IMR-90 (cell line): ENCODE data around the gene KATNA1.

ENCODE experiments used
- MAFK ChIP-seq: IDR thresholded peaks from 2 replicates; pipeline ENCODE4 v1.6.1; 2012; ENCODE audit warnings: low read depth, low read length, improper control_type of control experiment
- POLR2A ChIP-seq: IDR thresholded peaks from 2 replicates; pipeline ENCODE4 v1.6.1; 2012; ENCODE audit warnings: mild to moderate bottlenecking, low read depth, low read length
- TF ChIP-seq, protein P1 (sequence below): conservative IDR thresholded peaks from 2 replicates; pipeline ENCODE4 v1.5.1; 2012; ENCODE audit warnings: mild to moderate bottlenecking, low read depth, low read length, improper control_type of control experiment

DNA sequence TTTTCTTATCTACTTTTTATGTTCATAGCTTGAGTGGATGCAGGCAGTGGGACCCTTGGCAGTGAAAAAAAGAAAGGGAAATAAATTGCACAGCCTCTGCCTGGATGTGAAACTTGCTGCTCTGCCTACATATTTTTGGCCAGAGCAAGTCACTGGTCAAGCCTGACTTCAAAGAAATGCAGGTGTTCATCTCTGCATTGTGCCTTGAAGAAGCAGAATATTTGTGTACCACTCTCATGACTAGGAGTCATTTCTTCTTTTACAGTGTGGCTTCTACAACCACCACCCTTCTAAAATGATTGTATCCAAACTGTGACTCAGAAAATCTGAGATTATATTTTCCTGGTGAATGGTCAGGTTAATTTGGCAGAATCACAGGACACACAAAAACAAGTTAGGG, 2.5 kb upstream of the KATNA1 start:
- TF ChIP-seq POLR2A: no peak
- TF ChIP-seq, protein P1, sequence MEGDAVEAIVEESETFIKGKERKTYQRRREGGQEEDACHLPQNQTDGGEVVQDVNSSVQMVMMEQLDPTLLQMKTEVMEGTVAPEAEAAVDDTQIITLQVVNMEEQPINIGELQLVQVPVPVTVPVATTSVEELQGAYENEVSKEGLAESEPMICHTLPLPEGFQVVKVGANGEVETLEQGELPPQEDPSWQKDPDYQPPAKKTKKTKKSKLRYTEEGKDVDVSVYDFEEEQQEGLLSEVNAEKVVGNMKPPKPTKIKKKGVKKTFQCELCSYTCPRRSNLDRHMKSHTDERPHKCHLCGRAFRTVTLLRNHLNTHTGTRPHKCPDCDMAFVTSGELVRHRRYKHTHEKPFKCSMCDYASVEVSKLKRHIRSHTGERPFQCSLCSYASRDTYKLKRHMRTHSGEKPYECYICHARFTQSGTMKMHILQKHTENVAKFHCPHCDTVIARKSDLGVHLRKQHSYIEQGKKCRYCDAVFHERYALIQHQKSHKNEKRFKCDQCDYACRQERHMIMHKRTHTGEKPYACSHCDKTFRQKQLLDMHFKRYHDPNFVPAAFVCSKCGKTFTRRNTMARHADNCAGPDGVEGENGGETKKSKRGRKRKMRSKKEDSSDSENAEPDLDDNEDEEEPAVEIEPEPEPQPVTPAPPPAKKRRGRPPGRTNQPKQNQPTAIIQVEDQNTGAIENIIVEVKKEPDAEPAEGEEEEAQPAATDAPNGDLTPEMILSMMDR: no peak
- TF ChIP-seq MAFK: no peak
